AG04450 (cell line): ENCODE data around the gene VPS13D. TPM values are rescaled to one million over a fixed set of nuclear protein-coding genes. Genes with fewer than 3 reads are reported as not detected.

Source experiments
- CTCF ChIA-PET: fragments of 300-600, 350-600 bp; formaldehyde crosslinking; extraction: SDS; loops from one replicate; lab custom pipeline; 2022; ENCODE audit warnings: antibody characterized with exemption, inconsistent platforms; lab: Charles Lee
- POLR2A ChIA-PET: fragments of 350-600 bp; formaldehyde crosslinking; extraction: SDS; loops from one replicate; lab custom pipeline; 2021; ENCODE audit warnings: antibody characterized with exemption, inconsistent platforms; lab: Yijun Ruan, JAX
- DNase-seq: peaks from one replicate; pipeline ENCODE4 v3.0.0-alpha.2; 2011; ENCODE audit warnings: low read depth, low spot score
- H3K27ac ChIP-seq: one replicate; pipeline ENCODE4 v1.5.1; 2012; ENCODE audit warnings: low read depth, low read length, control low read depth
- H3K27me3 ChIP-seq: one replicate; pipeline ENCODE4 v1.6.0; 2012; ENCODE audit warnings: low read length; ENCODE audit not compliant: control insufficient read depth, insufficient read depth
- H3K4me3 ChIP-seq: 2 replicates; pipeline ENCODE4 v1.5.1; 2011; ENCODE audit warnings: mild to moderate bottlenecking, low read depth, low read length, control low read depth
- H3K9me3 ChIP-seq: 2 replicates; pipeline ENCODE4 v1.5.1; 2012; ENCODE audit warnings: low read length; ENCODE audit not compliant: control insufficient read depth, insufficient read depth
- CTCF ChIP-seq: IDR thresholded peaks from 2 replicates; pipeline ENCODE4 v1.5.1; 2011; ENCODE audit warnings: low read depth, low read length, control low read depth, inconsistent platforms
- polyA plus RNA-seq: library from polyadenylated mRNA; depleted of rRNA; stranded (reverse); fragments of >200 nt; gene quantifications from 2 replicates; pipeline ENCODE4 v1.2.3, GENCODE V29; 2011; rRNA removed
- small RNA-seq: library from RNA; depleted of rRNA; stranded (forward); fragments of <200 nt; gene quantifications from one replicate; pipeline ENCODE3, GENCODE V24; 2012; ENCODE audit warnings: low read depth; ENCODE audit not compliant: insufficient read length

The VPS13D gene
- polyA plus RNA-seq, 1 experiment = 18.3 TPM

- H3K9me3 ChIP-seq = peaks cover 10% of the 10 kb centered on the region
- ChIA-PET CTCF (interaction anchor here (1.3 kb wide), 1 partner anchor 40 kb away, joined by 3 read pairs; no protein-coding TSS in a partner anchor), POLR2A (interaction anchor here (0.8 to 1.6 kb wide), 9 partner anchors 12 to 103 kb away, joined by 3 to 14 read pairs (median 4); partner anchors contain the start of gene DHRS3)
- DNase-seq = no peak
- no peaks in the 10 kb centered on the region for H3K27me3 ChIP-seq
- no peak for TF ChIP-seq CTCF
- no peak overlapping the region for H3K4me3 ChIP-seq
- H3K27ac ChIP-seq = peak overlapping the region; percentile 92
Observed at GRCh38 chr1:12556957-12557935, 327.4 kb downstream of the VPS13D start.

- ChIA-PET CTCF (no interaction called here), POLR2A (no interaction called here)
- peaks cover 33% of the 10 kb centered on the region for H3K9me3 ChIP-seq
- no peak for DNase-seq
- peaks cover 4% of the 10 kb centered on the region for H3K27me3 ChIP-seq
- H3K4me3 ChIP-seq = no peak overlapping the region
- no peak overlapping the region for H3K27ac ChIP-seq
- no peak for TF ChIP-seq CTCF
Observed at GRCh38 chr1:12561121-12561520, 331.3 kb downstream of the VPS13D start.

Small RNAs within 50 kb of the gene (small RNA-seq; reads per million reads assigned to genes)
- gene MIR4632 = not detected
- not detected for gene RF00156
- not detected for gene SNORA59A

Other genes starting within 250 kb of the VPS13D start
- gene MFN2, start 249.6 kb upstream of the VPS13D start, polyA plus RNA-seq = 43.9 and 53.9 TPM in 2 replicates
- 9.0 and 10.2 TPM in 2 replicates for gene MIIP, start 210.5 kb upstream of the VPS13D start, polyA plus RNA-seq
- gene TNFRSF8, start 166.7 kb upstream of the VPS13D start, polyA plus RNA-seq = 0.22 and 0.27 TPM in 2 replicates
- 5.9 and 6.2 TPM in 2 replicates for gene TNFRSF1B, start 63.0 kb upstream of the VPS13D start, polyA plus RNA-seq